Prostate gland (tissue), 2 donors: ENCODE results near the gene ORAI3. TPM values are rescaled to one million over a fixed set of nuclear protein-coding genes. Genes with fewer than 3 reads are reported as not detected.

Source experiments
- DNase-seq: peaks from one replicate; pipeline ENCODE4 v3.0.0-alpha.2; 2019; ENCODE audit warnings: low spot score
- H3K27ac ChIP-seq, 2 donors: fragments of 200-600 bp; sonication (generic); 2 replicates each; pipeline ENCODE4 v1.5.1; 2017 to 2019
- H3K27me3 ChIP-seq: fragments of 200-600 bp; sonication (generic); replicated peaks from 2 replicates; pipeline ENCODE4 v1.5.1; 2019; ENCODE audit not compliant: insufficient read depth
- H3K36me3 ChIP-seq, 2 donors: fragments of 200-600 bp; sonication (generic); 1 replicate in 1 of 2; 2 replicates in 1 of 2; pipeline versions ENCODE4 v1.5.1 to v1.8.1; 2017 to 2019
- H3K4me1 ChIP-seq: fragments of 200-600 bp; sonication (generic); replicated peaks from 2 replicates; pipeline ENCODE4 v1.5.1; 2019
- H3K4me3 ChIP-seq, 2 donors: fragments of 200-600 bp; sonication (generic); 2 replicates each; pipeline ENCODE4 v1.5.1; 2017 to 2019
- H3K9me3 ChIP-seq: fragments of 200-600 bp; sonication (generic); 2 replicates; pipeline ENCODE4 v1.5.1; 2017
- CTCF ChIP-seq, 4 experiments: fragments of 200-600 bp in 2 of 4; fragments of 450-650 bp in 2 of 4; sonication (generic) in 2 of 4; IDR thresholded peaks; 1 replicate in 3 of 4; 2 replicates in 1 of 4; pipeline ENCODE4 v1.5.1; 2016 to 2019; ENCODE audit warnings: antibody characterized with exemption in 4 of 4, mild to moderate bottlenecking in 2 of 4, moderate library complexity in 2 of 4
- POLR2A ChIP-seq: fragments of 450-650 bp; IDR thresholded peaks from one replicate; pipeline ENCODE4 v1.6.1; 2016; ENCODE audit warnings: antibody characterized with exemption, mild to moderate bottlenecking
- POLR2AphosphoS5 ChIP-seq: sonication (generic); formaldehyde crosslinking; IDR thresholded peaks from one replicate; pipeline ENCODE4 v1.6.1; 2017; ENCODE audit warnings: antibody characterized with exemption
- WGBS: methylation state at CpG from one replicate; pipeline ENCODE4 v1.1.5; 2018; 5-methylcytosine and 5-hydroxymethylcytosine counted together
- intact Hi-C: fragments of 100-400 bp; cut with DNase I; formaldehyde crosslinking; loops from one replicate; pipeline ENCODE4 v1.14.2; 2022
- total RNA-seq, 2 donors: library from RNA; depleted of rRNA; stranded (reverse); fragments of >200 nt; gene quantifications; one replicate each; pipeline ENCODE4 v1.1.0, GENCODE V29; 2016

The ORAI3 gene
- total RNA-seq, 2 donors from 2014 or later, result 74.6 to 114 TPM

DNA sequence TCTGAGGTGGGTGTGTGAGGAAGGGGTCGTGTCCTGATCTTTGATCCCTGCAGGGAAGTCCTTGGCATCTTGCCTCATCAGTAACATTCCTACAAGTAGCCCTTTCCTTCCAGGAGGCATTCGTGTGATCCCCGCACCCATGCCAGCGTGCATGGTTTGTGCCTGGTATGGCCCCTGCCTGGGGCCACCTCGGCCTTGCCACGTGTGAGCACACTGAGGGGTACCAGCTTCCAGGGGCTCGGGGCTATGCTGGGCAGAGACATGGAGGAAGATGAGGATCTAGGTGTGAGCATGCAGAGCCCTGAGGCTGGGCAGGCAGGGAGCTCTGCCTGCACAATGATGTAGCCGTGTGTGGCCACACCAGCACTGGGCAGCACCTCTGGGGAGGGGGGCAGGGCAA is 42.2 kb downstream of the ORAI3 start:
- no peak for TF ChIP-seq CTCF (IDR thresholded peaks at IDR 0.05)
- no peak for TF ChIP-seq POLR2A
- no peak for TF ChIP-seq POLR2AphosphoS5
- WGBS, result 87% methylated on average over 8 of the region's 8 CpGs

GRCh38 chr16:30992276-30992780 is 43.5 kb downstream of the ORAI3 start:
- TF ChIP-seq POLR2A (no peak), CTCF (IDR thresholded peaks at IDR 0.05) (no peak), POLR2AphosphoS5 (no peak)
- Histone ChIP-seq H3K9me3 (no peaks in the 10 kb centered on the region), H3K27me3 (no peaks in the 10 kb centered on the region), H3K27ac (no peak overlapping the region), H3K4me1 (no peaks in the 10 kb centered on the region), H3K4me3 (no peak overlapping the region), H3K36me3 (no peaks in the 10 kb centered on the region)
- 92% methylated on average over 21 of the region's 21 CpGs for WGBS
- intact Hi-C loops, result no loop called here
- no peak for DNase-seq

More for the DNA sequence above, 42.2 kb downstream of the ORAI3 start:
- no peak overlapping the region for H3K4me3 ChIP-seq
- no peaks in the 10 kb centered on the region for H3K36me3 ChIP-seq
- intact Hi-C loops, result no loop called here
- no peak for DNase-seq
- H3K4me1 ChIP-seq, result no peaks in the 10 kb centered on the region
- no peaks in the 10 kb centered on the region for H3K9me3 ChIP-seq
- H3K27ac ChIP-seq, result no peak overlapping the region
- no peaks in the 10 kb centered on the region for H3K27me3 ChIP-seq

DNA sequence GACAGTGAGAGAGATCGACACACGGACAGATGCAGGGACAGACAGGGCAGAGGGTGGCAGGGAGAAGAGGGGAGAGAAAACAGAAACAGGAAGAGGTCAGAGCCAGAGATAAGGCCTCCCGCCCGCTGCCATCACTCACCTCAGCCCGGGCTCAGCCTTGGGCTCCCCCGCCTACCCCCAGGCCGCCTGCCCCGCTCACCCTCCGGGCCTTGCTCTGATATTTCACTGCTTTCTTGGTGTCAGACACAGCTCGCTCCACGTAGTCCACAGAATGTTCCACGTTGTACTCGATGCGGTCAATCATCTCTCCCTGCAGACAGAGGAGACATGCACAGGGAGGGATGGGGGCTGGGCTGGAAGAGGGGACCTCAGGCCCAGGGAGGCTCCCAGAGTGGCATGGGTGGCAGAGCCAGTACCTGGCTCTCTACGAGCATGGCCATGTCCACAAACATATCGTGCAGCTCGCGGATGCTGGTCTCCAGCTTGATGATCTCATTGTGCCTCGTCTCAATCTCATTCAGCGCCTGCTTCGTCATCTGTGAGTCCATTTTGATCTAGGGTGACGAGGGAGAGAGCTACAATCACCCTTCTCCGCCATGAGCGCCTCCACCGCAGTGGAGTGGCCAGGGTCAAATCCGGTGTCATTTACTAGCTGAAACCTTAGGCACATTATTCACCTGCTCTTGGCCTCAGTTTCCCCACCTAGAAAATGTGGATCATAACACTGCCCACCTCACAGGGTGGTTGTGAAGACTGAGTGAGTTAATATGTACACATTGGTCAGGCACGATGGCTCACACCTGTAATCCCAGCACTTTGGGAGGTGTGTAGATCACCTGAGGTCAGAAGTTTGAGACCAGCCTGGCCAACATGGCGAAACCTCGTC is 44.3 kb downstream of the ORAI3 start:
- no peaks in the 10 kb centered on the region for H3K27me3 ChIP-seq
- TF ChIP-seq POLR2A, result no peak
- no peak overlapping the region for H3K27ac ChIP-seq
- 86% methylated on average over 26 of the region's 29 CpGs for WGBS
- DNase-seq, result no peak
- H3K4me1 ChIP-seq, result no peaks in the 10 kb centered on the region
- no peak overlapping the region for H3K4me3 ChIP-seq
- H3K9me3 ChIP-seq, result no peaks in the 10 kb centered on the region
- intact Hi-C loops, result no loop called here
- no peaks in the 10 kb centered on the region for H3K36me3 ChIP-seq

DNA sequence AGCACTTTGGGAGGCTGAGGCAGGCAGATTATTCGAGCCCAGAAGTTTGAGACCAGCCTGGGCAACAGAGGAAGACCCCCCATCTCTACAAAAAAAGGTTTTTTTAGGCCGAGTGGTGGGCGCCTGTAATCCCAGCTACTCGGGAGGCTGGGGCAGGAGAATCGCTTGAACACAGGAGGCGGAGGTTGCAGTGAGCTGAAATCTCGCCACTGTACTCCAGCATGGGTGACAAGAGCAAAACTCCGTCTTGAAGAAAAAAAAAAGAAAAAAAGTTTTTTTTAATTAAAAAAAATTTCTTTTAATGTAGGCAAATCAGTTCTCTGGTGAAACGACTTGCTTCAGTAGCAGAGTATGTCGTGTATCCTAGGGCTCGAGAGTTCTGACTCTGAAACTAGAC is 47.1 kb downstream of the ORAI3 start:
- 82% methylated on average over 11 of the region's 11 CpGs for WGBS
- no peak for DNase-seq
- no peak overlapping the region for H3K4me3 ChIP-seq
- no peak overlapping the region for H3K27ac ChIP-seq
- no peak for TF ChIP-seq POLR2A
- TF ChIP-seq POLR2AphosphoS5, result no peak
- TF ChIP-seq CTCF (IDR thresholded peaks at IDR 0.05), result no peak
- no peaks in the 10 kb centered on the region for H3K4me1 ChIP-seq
- H3K9me3 ChIP-seq, result no peaks in the 10 kb centered on the region
- intact Hi-C loops, result loop anchor here (5.0 kb wide), 1 partner anchor 36 kb away; the partner anchor contains the start of gene STX4
- no peaks in the 10 kb centered on the region for H3K27me3 ChIP-seq
- no peaks in the 10 kb centered on the region for H3K36me3 ChIP-seq

DNA sequence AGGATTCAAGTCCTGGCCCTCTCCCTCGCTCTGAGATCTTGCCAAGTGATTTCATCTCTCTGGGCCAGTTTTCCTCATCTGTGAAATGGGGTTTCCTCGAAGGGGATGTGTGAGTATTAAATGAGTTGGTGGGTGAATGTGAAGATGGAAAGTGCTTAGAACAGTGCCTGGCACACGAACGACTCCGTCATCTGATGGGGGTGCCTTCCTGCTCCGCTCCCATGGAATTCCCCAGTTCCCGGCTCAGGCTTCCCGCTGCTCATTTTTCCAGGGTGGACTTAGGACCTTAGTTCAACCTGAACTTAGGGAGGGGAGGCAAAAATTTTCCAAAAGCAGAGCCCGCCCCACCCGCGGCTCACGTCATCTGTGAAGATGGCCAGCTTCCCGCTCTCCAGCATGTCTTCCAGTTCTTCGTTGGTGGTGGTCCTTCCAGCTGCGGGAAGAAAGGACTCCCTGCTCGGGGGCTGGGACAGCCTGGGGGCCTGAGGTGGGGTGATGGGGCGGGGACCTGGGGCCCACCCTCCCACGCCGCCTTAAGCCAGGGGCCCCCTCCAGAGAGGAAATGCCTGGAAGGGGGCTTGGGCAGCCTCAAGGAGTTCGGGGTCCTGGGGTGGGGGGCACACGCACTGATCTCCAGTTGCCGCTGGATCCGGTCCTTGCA is 47.6 kb downstream of the ORAI3 start:
- no peaks in the 10 kb centered on the region for H3K27me3 ChIP-seq
- no peaks in the 10 kb centered on the region for H3K4me1 ChIP-seq
- no peaks in the 10 kb centered on the region for H3K36me3 ChIP-seq
- WGBS, result 23% methylated on average over 23 of the region's 23 CpGs
- no peak for DNase-seq
- no peak for TF ChIP-seq POLR2AphosphoS5
- no peak for TF ChIP-seq POLR2A
- no peak for TF ChIP-seq CTCF (IDR thresholded peaks at IDR 0.05)
- intact Hi-C loops, result loop anchor here (5.0 kb wide), 1 partner anchor 36 kb away; the partner anchor contains the start of gene STX4
- peak overlapping the region; percentile 36 to 38 for H3K27ac ChIP-seq
- peak overlapping the region; percentile 29 to 38 for H3K4me3 ChIP-seq
- H3K9me3 ChIP-seq, result no peaks in the 10 kb centered on the region
